Activated naive CD4-positive, alpha-beta T cell treated with anti-CD3 and anti-CD28 coated beads, Interleukin-2, amount 50 U/mL, for 16 hours (primary cell): Measurements from ENCODE around the gene TSPAN33.
"Not testable (repeated sequence)": the region's sequence is repeated elsewhere in the genome, so short reads cannot be mapped to it uniquely, and the experiment has no call there.

Source experiments
- DNase-seq: peaks from one replicate; pipeline ENCODE4 v3.0.0-alpha.2; 2020

Gene TSPAN33

GRCh38 chr7:129170441-129171021 lies 26.0 kb downstream of the TSPAN33 start:
- DNase-seq, result no peak

- DNase-seq, result not testable (repeated sequence)
These were observed 29.4 kb downstream of the TSPAN33 start for GRCh38 chr7:129173861-129174260.

GRCh38 chr7:129176916-129177710 lies 32.6 kb downstream of the TSPAN33 start:
- no peak for DNase-seq

GRCh38 chr7:129184981-129185670 lies 40.6 kb downstream of the TSPAN33 start:
- DNase-seq, result no peak

GRCh38 chr7:129186749-129187260 lies 42.3 kb downstream of the TSPAN33 start:
- DNase-seq, result no peak

GRCh38 chr7:129187681-129188371 lies 43.3 kb downstream of the TSPAN33 start:
- DNase-seq, result no peak

GRCh38 chr7:129188372-129188891 lies 43.9 kb downstream of the TSPAN33 start, which contains the start of gene SMO:
TSS of gene SMO (plus strand) at chr7:129188633. CDS start at chr7:129189152, 519 bp downstream.
- peak; percentile 33 for DNase-seq

- DNase-seq, result no peak
These were observed 44.6 kb downstream of the TSPAN33 start for GRCh38 chr7:129188892-129189660.

- DNase-seq, result no peak
These were observed 45.3 kb downstream of the TSPAN33 start for GRCh38 chr7:129189661-129190310.

- no peak for DNase-seq
These were observed 46.8 kb downstream of the TSPAN33 start for GRCh38 chr7:129191272-129191671.

GRCh38 chr7:129193892-129194291 lies 49.4 kb downstream of the TSPAN33 start:
- DNase-seq, result no peak

- no peak for DNase-seq
These were observed 53.3 kb downstream of the TSPAN33 start for GRCh38 chr7:129197771-129198170.

- no peak for DNase-seq
These were observed 54.9 kb downstream of the TSPAN33 start for GRCh38 chr7:129199406-129199805.

GRCh38 chr7:129202058-129202777 lies 57.7 kb downstream of the TSPAN33 start:
- DNase-seq, result no peak

- no peak for DNase-seq
These were observed 58.7 kb downstream of the TSPAN33 start for GRCh38 chr7:129203050-129203741.

- no peak for DNase-seq
These were observed 60.8 kb downstream of the TSPAN33 start for GRCh38 chr7:129205126-129205818.

GRCh38 chr7:129205987-129206785 lies 61.7 kb downstream of the TSPAN33 start:
- DNase-seq, result no peak

GRCh38 chr7:129208667-129209066 lies 64.2 kb downstream of the TSPAN33 start:
- no peak for DNase-seq
